ENCODE results near the gene RYR3.

The RYR3 gene

GRCh38 chr15:33664947-33665346, 354.2 kb downstream of the RYR3 start:
- peaks cover 0 to 23% of the 10 kb centered on the region in 2 experiments for H3K36me3 ChIP-seq (ENCODE audit: control insufficient read depth in 1 of 2, insufficient read depth in 2 of 2, low read depth in 1 of 2, low read length in 2 of 2)
- no peak overlapping the region for H3K23ac ChIP-seq (ENCODE audit: low read length in 2 of 2)
- no peaks in the 10 kb centered on the region for H3K4me1 ChIP-seq (ENCODE audit: control insufficient read depth, insufficient read depth, low read depth, low read length)
- H3K4me2 ChIP-seq (ENCODE audit: low read length, poor library complexity, severe bottlenecking): no peak overlapping the region
- no peak for DNase-seq
- H4K8ac ChIP-seq (ENCODE audit: low read length): no peak overlapping the region
- no peak overlapping the region for H3K27ac ChIP-seq (ENCODE audit: low read length, poor library complexity, severe bottlenecking)
- H2BK120ac ChIP-seq (ENCODE audit: low read depth, low read length): no peak overlapping the region
- H3K4me3 ChIP-seq (ENCODE audit: insufficient read depth in 1 of 2, low read depth in 1 of 2, low read length in 2 of 2): no peak overlapping the region
- H3K27me3 ChIP-seq (ENCODE audit: control insufficient read depth in 1 of 2, insufficient read depth in 1 of 2, low read length in 2 of 2): peaks cover 28 to 46% of the 10 kb centered on the region in 2 experiments
- H2BK15ac ChIP-seq (ENCODE audit: low read depth, poor library complexity, severe bottlenecking): no peak overlapping the region
- no peak overlapping the region for H3K9ac ChIP-seq (ENCODE audit: low read length)
- H2BK5ac ChIP-seq (ENCODE audit: low read depth, low read length, poor library complexity, severe bottlenecking): no peak overlapping the region
- no peak overlapping the region for H3K18ac ChIP-seq (ENCODE audit: low read depth in 1 of 2, low read length in 2 of 2)
- H3K14ac ChIP-seq (ENCODE audit: low read length in 2 of 2): no peak overlapping the region
- no peak overlapping the region for H2BK12ac ChIP-seq (ENCODE audit: low read length in 2 of 2)
- H2AFZ ChIP-seq (ENCODE audit: low read depth, low read length): no peak overlapping the region
- no peak overlapping the region for H2AK5ac ChIP-seq (ENCODE audit: low read length, severe bottlenecking)
- 76% methylated on average over 2 of the region's 2 CpGs for WGBS
- H3K79me1 ChIP-seq (replicated peaks; ENCODE audit: low read length, poor library complexity, severe bottlenecking): no peaks in the 10 kb centered on the region
- no peak overlapping the region for H4K91ac ChIP-seq (ENCODE audit: low read length)
- no peaks in the 10 kb centered on the region for H3K9me3 ChIP-seq (ENCODE audit: control insufficient read depth, low read length)
- H3K4ac ChIP-seq (ENCODE audit: low read depth in 1 of 2, low read length in 2 of 2): no peak overlapping the region

- Histone ChIP-seq H2BK15ac (ENCODE audit: low read depth, poor library complexity, severe bottlenecking) (no peak overlapping the region), H2AK5ac (ENCODE audit: low read length, severe bottlenecking) (no peak overlapping the region), H4K8ac (ENCODE audit: low read length) (no peak overlapping the region), H3K14ac (ENCODE audit: low read length in 2 of 2) (no peak overlapping the region), H3K4me3 (ENCODE audit: insufficient read depth in 1 of 2, low read depth in 1 of 2, low read length in 2 of 2) (no peak overlapping the region), H3K4me1 (ENCODE audit: control insufficient read depth, insufficient read depth, low read depth, low read length) (no peaks in the 10 kb centered on the region), H3K23ac (ENCODE audit: low read length in 2 of 2) (no peak overlapping the region), H3K9ac (ENCODE audit: low read length) (no peak overlapping the region), H2AFZ (ENCODE audit: low read depth, low read length) (no peak overlapping the region), H3K27ac (ENCODE audit: low read length, poor library complexity, severe bottlenecking) (no peak overlapping the region), H3K4ac (ENCODE audit: low read depth in 1 of 2, low read length in 2 of 2) (no peak overlapping the region), H2BK120ac (ENCODE audit: low read depth, low read length) (no peak overlapping the region), H2BK12ac (ENCODE audit: low read length in 2 of 2) (no peak overlapping the region), H4K91ac (ENCODE audit: low read length) (no peak overlapping the region), H3K27me3 (ENCODE audit: control insufficient read depth in 1 of 2, insufficient read depth in 1 of 2, low read length in 2 of 2) (peaks cover 29 to 65% of the 10 kb centered on the region in 2 experiments), H3K36me3 (ENCODE audit: control insufficient read depth in 1 of 2, insufficient read depth in 2 of 2, low read depth in 1 of 2, low read length in 2 of 2) (peaks cover 0 to 5% of the 10 kb centered on the region in 2 experiments), H3K9me3 (ENCODE audit: control insufficient read depth, low read length) (no peaks in the 10 kb centered on the region), H2BK5ac (ENCODE audit: low read depth, low read length, poor library complexity, severe bottlenecking) (no peak overlapping the region), H3K79me1 (replicated peaks; ENCODE audit: low read length, poor library complexity, severe bottlenecking) (no peaks in the 10 kb centered on the region), H3K18ac (ENCODE audit: low read depth in 1 of 2, low read length in 2 of 2) (no peak overlapping the region), H3K4me2 (ENCODE audit: low read length, poor library complexity, severe bottlenecking) (no peak overlapping the region)
- 43% methylated on average over 1 of the region's 3 CpGs for WGBS
- no peak for DNase-seq
Measured at GRCh38 chr15:33670567-33670966, 359.8 kb downstream of the RYR3 start.

- no peak overlapping the region for H3K4me3 ChIP-seq (ENCODE audit: insufficient read depth in 1 of 2, low read depth in 1 of 2, low read length in 2 of 2)
- no peak overlapping the region for H2BK15ac ChIP-seq (ENCODE audit: low read depth, poor library complexity, severe bottlenecking)
- 74% methylated on average over 4 of the region's 5 CpGs for WGBS
- no peak overlapping the region for H3K4ac ChIP-seq (ENCODE audit: low read depth in 1 of 2, low read length in 2 of 2)
- no peak overlapping the region for H2AK5ac ChIP-seq (ENCODE audit: low read length, severe bottlenecking)
- no peaks in the 10 kb centered on the region for H3K9me3 ChIP-seq (ENCODE audit: control insufficient read depth, low read length)
- H3K4me2 ChIP-seq (ENCODE audit: low read length, poor library complexity, severe bottlenecking): no peak overlapping the region
- H2BK5ac ChIP-seq (ENCODE audit: low read depth, low read length, poor library complexity, severe bottlenecking): no peak overlapping the region
- H3K27ac ChIP-seq (ENCODE audit: low read length, poor library complexity, severe bottlenecking): no peak overlapping the region
- no peak overlapping the region for H3K9ac ChIP-seq (ENCODE audit: low read length)
- no peak overlapping the region for H3K23ac ChIP-seq (ENCODE audit: low read length in 2 of 2)
- no peaks in the 10 kb centered on the region for H3K4me1 ChIP-seq (ENCODE audit: control insufficient read depth, insufficient read depth, low read depth, low read length)
- no peak overlapping the region for H2BK12ac ChIP-seq (ENCODE audit: low read length in 2 of 2)
- H3K14ac ChIP-seq (ENCODE audit: low read length in 2 of 2): no peak overlapping the region
- no peak overlapping the region for H3K18ac ChIP-seq (ENCODE audit: low read depth in 1 of 2, low read length in 2 of 2)
- no peak overlapping the region for H4K8ac ChIP-seq (ENCODE audit: low read length)
- H4K91ac ChIP-seq (ENCODE audit: low read length): no peak overlapping the region
- no peak overlapping the region for H2BK120ac ChIP-seq (ENCODE audit: low read depth, low read length)
- H3K27me3 ChIP-seq (ENCODE audit: control insufficient read depth in 1 of 2, insufficient read depth in 1 of 2, low read length in 2 of 2): peaks cover 37 to 72% of the 10 kb centered on the region in 2 experiments
- H3K36me3 ChIP-seq (ENCODE audit: control insufficient read depth in 1 of 2, insufficient read depth in 2 of 2, low read depth in 1 of 2, low read length in 2 of 2): peaks cover 0 to 5% of the 10 kb centered on the region in 2 experiments
- DNase-seq: no peak
- H3K79me1 ChIP-seq (replicated peaks; ENCODE audit: low read length, poor library complexity, severe bottlenecking): no peaks in the 10 kb centered on the region
- H2AFZ ChIP-seq (ENCODE audit: low read depth, low read length): no peak overlapping the region
Measured at GRCh38 chr15:33671456-33671855, 360.7 kb downstream of the RYR3 start.

- 80% methylated on average over 2 of the region's 4 CpGs for WGBS
- H3K9ac ChIP-seq (ENCODE audit: low read length): no peak overlapping the region
- H3K14ac ChIP-seq (ENCODE audit: low read length in 2 of 2): no peak overlapping the region
- no peak overlapping the region for H2BK120ac ChIP-seq (ENCODE audit: low read depth, low read length)
- H3K4me1 ChIP-seq (ENCODE audit: control insufficient read depth, insufficient read depth, low read depth, low read length): peaks cover 3% of the 10 kb centered on the region
- H3K23ac ChIP-seq (ENCODE audit: low read length in 2 of 2): no peak overlapping the region
- H3K4me3 ChIP-seq (ENCODE audit: insufficient read depth in 1 of 2, low read depth in 1 of 2, low read length in 2 of 2): no peak overlapping the region
- no peak overlapping the region for H4K91ac ChIP-seq (ENCODE audit: low read length)
- no peak overlapping the region for H2BK15ac ChIP-seq (ENCODE audit: low read depth, poor library complexity, severe bottlenecking)
- H2BK5ac ChIP-seq (ENCODE audit: low read depth, low read length, poor library complexity, severe bottlenecking): no peak overlapping the region
- no peak overlapping the region for H3K4ac ChIP-seq (ENCODE audit: low read depth in 1 of 2, low read length in 2 of 2)
- no peak overlapping the region for H3K4me2 ChIP-seq (ENCODE audit: low read length, poor library complexity, severe bottlenecking)
- H2AFZ ChIP-seq (ENCODE audit: low read depth, low read length): no peak overlapping the region
- no peak overlapping the region for H3K27ac ChIP-seq (ENCODE audit: low read length, poor library complexity, severe bottlenecking)
- no peak overlapping the region for H3K18ac ChIP-seq (ENCODE audit: low read depth in 1 of 2, low read length in 2 of 2)
- H2AK5ac ChIP-seq (ENCODE audit: low read length, severe bottlenecking): no peak overlapping the region
- no peak overlapping the region for H2BK12ac ChIP-seq (ENCODE audit: low read length in 2 of 2)
- peaks cover 54 to 83% of the 10 kb centered on the region in 2 experiments for H3K27me3 ChIP-seq (ENCODE audit: control insufficient read depth in 1 of 2, insufficient read depth in 1 of 2, low read length in 2 of 2)
- no peaks in the 10 kb centered on the region for H3K9me3 ChIP-seq (ENCODE audit: control insufficient read depth, low read length)
- no peaks in the 10 kb centered on the region for H3K79me1 ChIP-seq (replicated peaks; ENCODE audit: low read length, poor library complexity, severe bottlenecking)
- H3K36me3 ChIP-seq (ENCODE audit: control insufficient read depth in 1 of 2, insufficient read depth in 2 of 2, low read depth in 1 of 2, low read length in 2 of 2): peaks cover 0 to 5% of the 10 kb centered on the region in 2 experiments
- H4K8ac ChIP-seq (ENCODE audit: low read length): no peak overlapping the region
- DNase-seq: no peak
Measured at GRCh38 chr15:33675246-33675645, 364.5 kb downstream of the RYR3 start.

All from mesenchymal stem cell (in vitro differentiated cells and primary cell).